ENCODE results near the gene ARHGAP4.

GRCh38 chrX:153865685-153866084 is 60.4 kb downstream of the ARHGAP4 start:
- TF ChIP-seq POLR2A (IDR thresholded peaks at IDR 0.05; ENCODE audit: low read depth, low read length) (no peak), POLR2AphosphoS5 (IDR thresholded peaks at IDR 0.05; ENCODE audit: low read depth, low read length) (no peak)
